Measurements from ENCODE around the gene ATXN1.

The ATXN1 gene

DNA sequence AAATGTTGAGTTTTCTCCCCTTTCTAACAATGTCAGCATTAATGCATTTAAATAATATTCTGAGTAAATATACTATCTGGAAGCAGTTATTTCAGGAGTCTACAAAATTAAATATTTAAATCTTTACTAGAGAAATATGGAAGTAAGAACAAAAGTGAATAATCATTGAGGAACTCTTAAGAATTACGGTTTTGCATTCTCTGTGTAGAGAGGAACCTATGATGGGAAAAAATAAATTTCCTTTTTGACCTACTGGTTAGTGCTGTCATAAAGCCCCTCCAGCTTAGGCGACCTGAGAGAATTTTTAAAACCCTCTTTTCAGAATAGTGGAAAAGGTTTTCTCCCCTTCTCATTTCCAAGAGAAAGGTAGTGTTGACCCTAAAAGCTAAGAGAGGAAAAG, 64.8 kb downstream of the ATXN1 start:
- no peak for DNase-seq

DNA sequence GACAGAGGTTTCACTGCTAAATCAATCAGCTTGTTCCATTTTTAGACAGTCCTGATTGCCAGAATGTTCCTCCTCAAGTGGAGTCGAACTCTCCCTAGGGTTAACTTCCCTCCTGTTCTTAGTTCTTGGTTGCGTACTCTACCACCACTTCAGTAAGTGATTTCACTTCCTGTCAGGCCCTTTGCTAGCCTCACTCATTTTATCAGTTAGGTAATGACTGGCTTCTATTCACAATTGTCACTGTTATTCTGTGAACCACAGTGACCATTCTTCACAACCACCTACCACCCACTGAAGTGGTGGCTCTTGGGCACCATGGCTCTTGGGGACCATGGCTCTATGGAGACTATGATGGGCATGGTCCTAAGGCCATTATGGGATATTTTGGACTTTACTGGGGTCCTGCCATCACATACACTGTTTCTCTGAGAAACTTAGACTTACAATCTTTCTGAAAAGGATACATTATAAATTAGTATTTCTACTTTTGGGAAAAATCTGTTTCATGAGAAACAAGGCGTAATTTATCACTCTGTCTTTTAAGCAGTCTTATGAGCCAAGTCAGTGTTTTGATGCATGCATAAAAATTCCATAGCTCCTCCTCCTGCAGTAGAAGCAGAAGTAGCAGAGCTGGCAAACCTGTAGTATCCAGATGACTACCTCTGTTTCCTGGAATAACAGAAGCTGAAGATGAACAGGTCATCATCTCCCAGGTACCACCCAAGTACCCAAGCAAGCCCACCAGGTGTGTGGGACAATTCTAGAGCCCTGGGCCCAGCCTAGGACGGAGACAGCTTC, 66.3 kb downstream of the ATXN1 start:
- no peak for DNase-seq

DNA sequence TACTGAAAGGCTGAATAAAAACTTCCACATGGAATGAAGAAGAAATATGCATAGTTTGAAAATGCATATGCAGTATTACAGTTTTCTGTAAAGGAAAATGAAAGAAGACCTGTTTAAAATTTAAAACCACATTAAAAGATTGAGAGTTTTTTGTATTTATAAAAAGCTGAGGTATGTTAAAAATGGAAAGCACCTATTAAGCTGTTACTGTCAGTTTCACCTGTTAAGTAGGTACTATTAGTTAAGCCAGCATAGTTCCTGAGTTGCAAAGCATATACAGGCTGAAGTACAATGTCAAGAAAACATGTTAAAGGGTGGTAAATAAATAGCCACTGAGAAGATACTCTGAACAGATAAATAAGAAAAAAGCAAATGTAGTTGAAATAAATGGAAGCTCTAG, 69.9 kb downstream of the ATXN1 start:
- no peak for DNase-seq

DNA sequence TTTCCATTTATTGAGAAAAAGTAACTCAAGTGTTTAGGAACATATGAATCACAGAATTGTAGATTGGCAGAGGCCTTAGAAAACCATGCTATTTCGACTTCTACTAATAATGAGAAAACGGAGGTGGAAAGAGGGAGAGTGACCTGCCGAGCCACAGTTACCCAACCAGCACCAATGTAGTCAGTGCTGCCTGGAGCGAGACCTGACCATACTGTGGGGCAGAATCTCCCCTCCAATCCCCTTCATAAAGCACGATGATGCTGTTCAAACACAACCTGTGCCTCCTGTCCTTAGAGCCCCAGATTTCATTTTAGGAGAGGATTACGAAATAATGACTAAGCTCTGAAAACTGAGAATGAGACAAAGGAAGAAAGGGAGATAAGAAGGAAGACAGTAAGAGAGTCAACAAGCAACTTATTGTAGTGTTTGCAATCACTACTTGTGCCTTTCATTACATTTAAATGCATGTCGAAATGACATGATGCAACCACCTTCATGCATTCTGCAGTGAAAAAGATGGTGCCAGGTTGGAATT, 70.6 kb downstream of the ATXN1 start:
- no peak for DNase-seq

DNA sequence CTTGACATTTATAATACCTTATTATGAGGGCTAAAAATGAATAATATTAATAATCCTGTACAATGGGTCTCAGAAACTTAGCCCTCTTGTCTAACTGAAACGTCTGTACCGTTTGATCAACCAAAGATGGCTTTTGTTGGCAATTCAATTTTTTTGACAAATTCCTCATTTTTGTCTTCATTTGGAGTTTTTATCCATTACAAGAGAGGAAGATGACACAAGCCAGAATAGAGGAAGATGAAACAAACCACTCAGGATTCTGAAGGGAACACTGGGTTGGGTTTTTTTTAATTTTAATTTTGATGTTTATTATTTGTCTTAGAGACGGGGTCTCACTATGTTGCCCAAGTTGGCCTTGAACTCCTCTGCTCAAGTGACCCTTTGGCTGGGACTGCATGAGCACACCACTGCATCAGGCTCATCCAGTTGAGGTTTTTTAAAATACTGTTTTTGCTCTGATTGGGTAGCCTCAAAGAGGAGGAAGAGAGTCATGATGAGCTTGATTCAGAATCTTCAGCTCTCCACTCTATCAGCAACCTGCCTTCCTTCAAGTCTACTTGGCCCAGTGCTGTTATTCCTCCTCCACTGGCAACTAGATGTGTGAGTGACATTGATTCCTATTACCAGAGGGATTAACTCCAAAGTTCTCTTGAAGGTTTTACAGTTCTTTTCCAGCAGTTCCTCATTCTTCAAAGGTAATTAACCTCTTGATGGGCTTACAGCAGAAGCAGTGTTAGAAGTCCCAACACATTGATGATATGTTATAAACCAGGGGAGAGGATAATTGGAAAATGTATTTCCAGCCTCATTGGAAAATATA, 71.3 kb downstream of the ATXN1 start:
- DNase-seq: no peak

DNA sequence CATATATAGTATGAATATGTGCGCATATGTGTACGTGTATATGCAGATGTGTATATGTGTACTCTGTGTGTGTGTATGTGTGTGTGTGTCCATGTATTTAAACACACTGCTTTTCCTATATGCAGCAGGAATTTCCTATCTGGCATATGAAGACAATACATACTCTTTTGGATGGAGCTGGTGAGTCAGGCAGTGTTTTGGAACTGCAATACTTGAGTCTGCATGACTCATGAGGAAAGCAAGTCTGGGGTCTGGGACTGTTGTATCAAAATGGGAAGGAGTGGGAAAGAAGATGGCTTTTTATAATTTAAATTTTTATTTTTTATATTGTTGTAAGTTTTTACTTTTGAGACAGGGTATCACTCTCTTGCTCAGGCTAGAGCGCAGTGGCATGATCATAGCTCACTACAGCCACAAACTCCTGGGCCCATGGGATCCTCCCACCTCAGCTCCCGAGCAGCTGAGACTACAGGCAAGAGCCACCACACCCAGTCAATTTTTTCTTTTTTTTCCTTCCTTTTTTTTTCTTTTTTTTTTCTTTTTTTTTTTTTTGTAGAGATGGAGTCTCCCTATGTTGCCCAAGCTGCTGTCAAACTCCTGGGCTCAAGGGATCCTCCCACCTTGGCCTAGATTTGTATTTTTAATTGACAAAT, 72.2 kb downstream of the ATXN1 start:
- DNase-seq: peak; percentile 94

DNA sequence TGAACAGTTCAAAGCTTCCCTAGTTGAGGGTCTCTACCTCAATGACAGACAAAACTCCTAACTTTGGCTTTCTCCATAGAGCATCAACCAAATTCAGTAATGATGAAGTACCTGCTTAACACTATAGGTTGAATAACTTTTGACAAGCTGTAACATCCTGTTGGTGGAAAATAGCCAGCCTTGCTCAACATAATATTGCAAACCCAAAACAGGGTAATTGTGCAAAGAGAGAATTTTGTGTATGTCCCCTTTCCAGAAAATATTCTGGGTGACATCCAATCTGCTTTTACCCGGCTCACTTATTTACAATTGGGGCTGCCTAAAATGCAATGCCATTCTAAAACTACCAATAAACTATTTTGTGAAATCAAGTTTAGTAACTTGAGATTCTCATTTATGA, 72.8 kb downstream of the ATXN1 start:
- DNase-seq: no peak

DNA sequence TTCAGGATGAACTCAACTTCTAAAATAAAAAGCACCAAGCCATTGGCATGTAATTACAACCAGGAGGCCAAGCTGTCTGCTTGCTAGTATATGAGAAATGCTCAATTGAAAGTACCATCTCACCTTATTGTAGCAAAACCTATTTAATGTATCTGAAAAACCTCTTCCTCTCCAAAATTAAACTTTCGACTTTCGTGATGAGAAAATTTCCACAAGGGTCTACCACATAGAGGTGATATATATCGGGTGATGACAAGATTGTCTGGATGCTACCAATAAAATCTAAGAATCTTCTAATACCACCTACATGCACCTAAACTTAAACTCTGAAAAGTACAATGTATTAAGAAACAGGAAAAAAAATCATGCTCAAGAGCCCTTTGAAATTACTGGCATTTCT, 74.2 kb downstream of the ATXN1 start:
- DNase-seq: no peak

DNA sequence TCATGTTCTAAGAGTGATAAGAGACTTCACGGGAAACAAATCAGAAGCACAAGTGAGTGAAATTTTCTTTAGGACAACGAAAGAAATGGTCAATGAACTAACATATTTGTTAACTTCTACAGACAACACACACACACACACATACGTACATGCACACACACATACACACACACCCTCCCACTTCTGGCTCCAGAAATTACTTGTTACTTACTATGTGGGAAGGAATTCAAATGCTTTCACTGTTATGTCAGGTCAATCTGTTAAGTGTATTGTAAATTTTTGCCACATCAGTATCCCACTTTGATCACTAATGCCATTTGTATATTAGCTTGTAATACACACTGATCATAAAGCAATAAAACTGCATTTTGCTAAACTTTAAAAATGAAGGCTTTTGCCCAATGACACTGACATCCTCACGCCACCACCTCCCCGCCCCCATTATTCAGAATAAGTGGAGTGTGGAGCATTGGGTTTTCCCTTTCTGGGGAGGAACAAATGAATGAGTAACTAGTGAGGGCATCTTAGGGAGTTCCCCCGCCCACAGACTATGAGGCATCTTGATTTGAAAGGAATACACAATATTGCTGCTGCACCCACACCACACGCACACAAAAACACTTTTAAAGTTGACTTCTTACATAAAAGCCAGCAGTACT, 76.2 kb downstream of the ATXN1 start:
- peak; percentile 57 for DNase-seq

DNA sequence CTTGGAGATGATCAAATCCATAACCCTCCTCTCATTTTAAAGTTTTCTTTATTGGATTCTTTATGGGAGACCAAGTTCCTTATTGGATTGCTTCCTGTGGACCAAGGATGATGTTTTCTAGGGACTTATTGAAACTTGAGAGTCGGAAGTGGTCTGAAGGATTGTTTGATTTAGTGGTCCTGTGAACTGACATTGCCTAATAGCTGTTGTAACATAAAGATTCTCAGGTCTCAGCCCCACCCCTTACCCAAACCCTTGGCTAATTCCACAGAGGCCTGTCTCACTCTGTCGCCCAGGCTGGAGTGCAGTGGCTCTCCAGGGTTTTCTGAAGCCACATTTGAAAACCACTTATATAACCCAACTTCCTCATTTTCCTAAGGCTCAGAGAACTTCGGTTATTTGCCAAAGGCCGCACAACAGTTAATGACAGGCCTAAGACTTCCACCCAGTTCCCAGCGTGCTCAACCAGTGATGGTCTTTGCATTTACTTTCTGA, 77.0 kb downstream of the ATXN1 start:
- no peak for DNase-seq

DNA sequence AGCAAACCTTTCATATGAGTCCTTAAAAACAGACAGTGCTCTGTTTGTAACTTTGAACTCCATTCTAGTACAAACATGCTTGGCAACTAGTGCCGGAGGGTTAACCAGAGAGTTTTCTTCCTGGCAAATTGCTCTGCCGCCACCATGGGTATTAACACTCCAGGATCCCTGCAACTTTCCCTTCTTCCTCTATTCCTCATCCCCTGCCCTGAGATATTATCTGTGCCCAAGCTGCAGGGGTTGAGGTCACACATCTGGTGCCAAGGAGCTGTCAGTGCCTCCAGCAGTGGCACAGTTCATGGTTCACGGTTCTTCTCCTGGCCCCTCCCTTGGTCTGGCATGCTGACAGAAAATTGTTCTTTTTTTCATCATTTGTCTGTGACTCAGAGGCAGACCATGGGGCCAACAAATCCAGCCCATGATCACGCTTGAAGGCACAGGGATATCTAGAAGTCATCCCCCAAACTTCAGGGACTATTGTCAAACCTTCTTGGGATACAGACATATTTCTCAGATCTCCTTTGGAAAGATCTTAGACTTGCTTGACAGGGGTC, 77.5 kb downstream of the ATXN1 start:
- DNase-seq: peak; percentile 83

DNA sequence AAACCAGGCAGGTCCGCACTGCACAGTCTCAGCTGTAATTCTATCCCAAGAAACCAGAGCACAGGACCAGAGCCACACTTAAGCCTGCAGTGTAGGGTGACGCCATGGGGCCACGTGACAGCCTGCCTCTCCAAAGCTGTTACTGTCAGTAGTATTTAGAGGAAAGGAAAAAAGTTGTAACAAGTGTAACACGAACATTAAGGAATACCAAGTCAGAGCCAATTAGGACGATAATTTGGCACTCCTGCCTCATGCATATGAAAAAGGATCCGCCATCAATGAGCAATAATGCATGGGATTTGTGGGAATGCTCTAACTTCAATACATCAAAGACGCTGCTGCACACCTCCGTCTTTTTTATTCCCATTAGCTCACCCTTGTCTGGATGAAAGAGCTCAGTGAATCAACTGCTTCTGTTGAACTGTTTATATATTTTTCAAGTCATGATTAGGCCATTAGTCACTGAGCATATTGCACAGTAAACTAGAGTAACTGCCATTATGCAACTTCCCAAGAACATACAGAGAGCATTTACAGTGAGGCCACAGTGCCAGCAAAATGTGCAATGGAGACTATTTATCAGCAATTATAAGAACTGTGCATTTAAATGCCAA, 79.9 kb downstream of the ATXN1 start:
- DNase-seq: peak; percentile 90

DNA sequence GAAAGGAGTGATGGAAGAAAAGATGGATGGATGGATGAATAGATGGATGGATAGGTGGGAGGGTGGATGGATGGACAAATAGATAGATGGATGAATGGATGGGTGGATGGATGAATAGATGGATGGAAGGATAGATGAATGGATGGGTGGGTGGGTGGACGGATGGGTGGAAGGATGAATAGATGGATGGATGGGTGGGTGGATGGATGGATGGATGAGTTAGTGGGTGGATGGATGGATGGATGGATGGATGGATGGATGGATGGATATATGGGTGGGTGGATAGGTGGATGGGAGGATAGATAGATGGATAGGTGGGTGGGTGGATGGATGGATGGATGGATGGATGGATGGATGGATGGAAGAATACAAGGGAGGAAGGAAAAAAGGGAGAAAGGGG, 82.2 kb downstream of the ATXN1 start:
- no peak for DNase-seq

DNA sequence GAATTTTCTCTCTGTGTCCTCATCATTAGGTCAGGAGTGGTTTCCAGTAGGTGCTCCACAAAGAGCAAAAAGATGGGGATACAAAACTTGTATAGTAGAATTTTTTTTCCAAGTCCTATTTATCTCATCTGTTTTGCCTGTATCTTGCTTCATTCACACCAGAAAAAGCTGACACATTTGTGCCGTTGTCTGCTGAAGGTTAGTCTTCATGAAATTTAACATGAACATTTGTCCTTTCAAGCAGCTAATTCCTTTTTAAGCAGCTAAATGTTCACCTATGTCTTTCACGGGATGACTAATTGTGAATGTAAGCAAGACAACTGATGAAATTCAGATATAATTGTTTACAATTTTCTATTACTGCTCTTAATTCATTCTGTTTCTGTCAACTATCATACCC, 83.8 kb downstream of the ATXN1 start:
- DNase-seq: no peak

DNA sequence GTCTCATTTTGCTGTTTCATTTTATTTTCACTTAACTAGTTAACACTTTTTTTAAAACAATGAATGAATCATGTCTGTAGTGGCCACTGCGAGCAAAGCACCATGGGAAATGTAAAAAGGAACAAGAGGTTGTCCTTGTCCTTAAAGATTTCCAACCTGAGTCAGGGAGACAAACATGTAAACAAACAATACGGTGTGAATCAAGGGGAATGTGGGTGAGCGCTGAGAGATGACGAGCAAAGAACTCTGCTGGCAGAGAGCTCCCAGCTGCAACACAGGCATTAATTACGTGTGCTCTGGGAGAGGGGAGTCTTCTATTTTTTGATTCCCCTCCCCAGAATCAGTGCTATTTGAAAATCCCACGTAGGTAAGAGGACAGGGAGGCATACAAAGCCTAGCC, 84.3 kb downstream of the ATXN1 start:
- peak; percentile 39 for DNase-seq

DNA sequence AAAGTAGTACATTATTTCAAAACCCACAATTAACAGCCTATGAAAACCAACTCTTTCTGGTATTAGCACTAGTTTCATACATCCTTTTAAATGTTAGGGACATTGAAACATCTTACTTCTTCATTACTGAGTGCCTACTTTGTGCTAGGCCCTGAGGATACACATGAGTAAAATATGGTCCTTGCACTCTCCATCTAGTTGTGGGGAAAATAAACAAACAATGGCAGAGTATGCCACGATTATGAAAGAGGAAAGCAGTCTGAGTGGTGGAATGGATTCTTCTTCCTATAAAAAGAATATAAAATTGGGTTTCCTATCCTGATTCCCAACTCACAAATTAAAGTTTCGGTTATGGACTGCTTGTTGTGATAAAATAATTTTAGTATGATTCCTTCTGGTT, 84.9 kb downstream of the ATXN1 start:
- DNase-seq: no peak

DNA sequence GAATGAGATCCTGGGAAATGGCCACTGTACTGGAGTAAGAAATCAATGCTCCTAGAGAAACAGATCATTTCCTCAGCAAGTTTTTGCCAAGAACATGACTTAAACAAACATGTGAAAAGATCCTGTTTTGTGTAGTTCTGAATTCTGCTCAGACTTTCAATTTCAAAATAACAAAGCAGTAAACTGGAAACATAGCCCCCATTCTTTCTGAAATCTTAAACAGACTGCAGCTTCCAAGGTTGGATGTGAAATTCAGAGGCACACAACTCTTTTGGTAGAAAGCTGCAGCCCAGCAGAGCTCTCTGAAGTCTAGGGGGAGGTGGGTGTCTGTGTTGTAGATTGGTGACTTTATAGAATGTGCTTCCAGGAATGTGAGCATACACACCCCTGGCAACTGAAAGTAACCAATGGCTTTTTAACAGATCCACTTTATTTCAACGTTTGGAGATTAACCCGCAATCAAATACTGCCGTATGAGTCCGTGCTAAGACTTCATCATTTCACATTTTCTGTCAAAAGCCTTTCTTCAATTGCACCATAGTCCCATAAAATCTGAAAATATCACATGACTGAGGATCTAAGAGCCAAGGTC, 86.4 kb downstream of the ATXN1 start:
- peak; percentile 69 for DNase-seq

DNA sequence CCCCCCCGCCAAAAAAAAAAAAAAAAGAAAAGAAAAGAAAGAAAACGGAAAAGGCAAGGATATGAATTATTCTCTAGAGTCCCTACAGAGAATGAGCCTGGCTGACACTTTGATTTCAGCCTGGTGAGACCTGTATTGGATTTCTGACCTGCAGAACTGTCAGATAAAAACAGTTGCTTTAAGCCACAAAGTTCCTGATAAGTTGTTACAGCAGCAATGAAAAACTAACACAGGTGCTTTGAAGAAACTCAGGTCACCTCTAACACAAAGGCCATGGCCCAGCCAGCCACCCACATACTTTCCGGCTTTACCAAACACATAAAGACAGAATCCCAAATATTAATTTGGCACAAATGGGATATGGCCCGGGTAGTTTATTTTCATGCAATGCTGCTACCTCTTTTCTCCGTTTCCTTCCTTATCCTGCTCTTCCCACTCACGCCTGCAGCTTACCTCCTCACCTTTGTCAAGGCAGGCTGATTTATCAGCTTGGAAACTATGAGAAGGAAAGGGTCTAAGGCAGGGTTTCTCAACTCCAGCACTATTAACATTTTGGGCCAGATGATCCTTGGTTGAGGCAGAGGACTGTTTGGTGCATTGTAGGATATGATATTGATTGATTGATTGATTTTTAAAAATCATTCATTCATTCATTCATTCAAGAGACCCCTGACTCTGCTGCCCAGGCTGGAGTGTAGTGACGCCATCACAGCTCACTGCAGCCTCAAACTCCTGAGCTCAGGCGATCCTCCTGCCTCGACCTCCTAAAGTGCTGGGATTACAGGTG, 88.1 kb downstream of the ATXN1 start:
- no peak for DNase-seq

DNA sequence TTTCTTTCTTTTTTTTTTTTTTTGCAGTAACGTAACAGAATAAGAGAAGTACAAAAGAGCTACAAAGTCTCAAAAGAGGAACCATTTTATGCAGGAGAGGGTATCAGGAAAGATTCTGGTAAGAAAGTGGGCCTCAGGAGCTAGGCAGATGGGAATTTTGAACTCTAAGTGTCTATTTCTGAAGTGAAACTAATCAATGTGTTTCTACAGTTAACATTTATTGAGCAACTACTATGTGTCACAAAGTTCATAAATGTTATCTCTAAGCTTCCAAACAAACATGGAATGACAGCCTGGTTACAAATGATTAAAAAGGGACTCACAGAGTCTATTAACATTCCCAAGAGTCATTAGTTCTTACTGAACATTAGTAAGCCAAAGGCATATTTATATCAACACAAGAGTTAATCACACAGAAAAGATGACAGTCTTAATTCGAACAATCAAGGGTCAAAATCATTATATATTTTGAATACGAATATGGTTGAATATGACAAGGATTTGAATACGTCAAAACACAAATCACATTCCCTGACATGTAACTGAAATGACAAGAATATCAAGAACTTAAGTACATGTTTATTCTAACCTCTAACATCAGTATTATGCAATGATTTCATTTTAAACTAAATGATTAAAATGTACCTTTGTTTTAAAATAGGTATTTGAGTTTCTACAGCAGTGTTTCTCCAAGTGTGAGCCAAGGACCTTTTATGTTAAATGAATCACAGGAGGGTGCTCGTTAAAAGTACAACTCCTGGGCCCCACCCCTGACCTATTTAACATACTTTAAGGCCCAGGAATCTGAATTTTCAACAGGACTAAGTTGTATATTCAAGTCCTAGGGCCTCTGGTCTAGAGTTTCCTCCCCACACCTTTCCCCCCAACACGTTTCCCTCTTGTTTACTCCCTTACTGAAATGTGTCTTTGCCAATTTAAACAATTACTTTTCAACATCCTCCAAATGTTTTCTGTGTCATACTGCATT, 89.7 kb downstream of the ATXN1 start:
- no peak for DNase-seq

Measured in fibroblast of skin of back (primary cell).